HG03521 (cell line): ENCODE measurements around the gene S100B.
"Not testable (repeated sequence)": the region's sequence is repeated elsewhere in the genome, so short reads cannot be mapped to it uniquely, and the experiment has no call there.

Experiments used
- ATAC-seq: cut with Tn5 transposase; IDR thresholded peaks from one replicate; pipeline ENCODE4 v1.9.1; 2021; ENCODE audit warnings: mild to moderate bottlenecking, moderate library complexity; ENCODE audit not compliant: unreplicated experiment

S100B gene

DNA sequence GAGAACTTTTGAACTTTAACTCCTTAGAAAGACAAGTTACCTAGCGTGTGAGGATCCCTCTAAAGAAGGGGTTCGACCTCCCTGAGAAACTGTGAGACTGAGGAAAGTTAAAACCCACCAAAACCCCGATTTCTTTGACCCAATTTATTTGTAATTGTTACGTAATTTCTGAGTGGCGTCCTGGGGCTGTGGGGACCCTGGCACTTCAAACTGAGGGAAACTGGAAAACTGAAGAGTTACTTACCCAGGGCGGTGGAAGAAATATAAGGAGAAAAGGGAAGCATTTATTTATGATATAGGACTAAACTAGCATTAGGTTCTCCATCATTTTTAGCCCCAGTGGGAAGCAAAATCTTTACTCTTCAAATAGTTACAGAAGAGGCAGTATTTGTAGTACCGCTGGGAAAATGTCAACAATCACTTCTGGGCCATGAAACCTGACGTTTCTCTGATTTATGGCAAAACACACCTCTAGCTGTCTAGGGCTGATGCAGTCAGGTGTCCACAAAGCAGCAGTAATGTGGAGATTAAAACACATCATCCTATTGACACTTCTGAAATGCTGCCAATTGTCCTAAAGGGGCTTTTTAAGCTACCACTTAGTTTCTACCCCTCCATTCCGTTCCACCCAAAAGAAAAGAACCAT, 430 bp downstream of the S100B start:
- no peak for ATAC-seq

- no peak for ATAC-seq
Observed at GRCh38 chr21:46603228-46603627, 1.7 kb downstream of the S100B start.

GRCh38 chr21:46600978-46601377, 3.9 kb downstream of the S100B start:
- ATAC-seq = no peak

- ATAC-seq = no peak
Observed at GRCh38 chr21:46600305-46600704, 4.6 kb downstream of the S100B start.

- no peak for ATAC-seq
Observed at GRCh38 chr21:46598581-46599572, 6.0 kb downstream of the S100B start.

DNA sequence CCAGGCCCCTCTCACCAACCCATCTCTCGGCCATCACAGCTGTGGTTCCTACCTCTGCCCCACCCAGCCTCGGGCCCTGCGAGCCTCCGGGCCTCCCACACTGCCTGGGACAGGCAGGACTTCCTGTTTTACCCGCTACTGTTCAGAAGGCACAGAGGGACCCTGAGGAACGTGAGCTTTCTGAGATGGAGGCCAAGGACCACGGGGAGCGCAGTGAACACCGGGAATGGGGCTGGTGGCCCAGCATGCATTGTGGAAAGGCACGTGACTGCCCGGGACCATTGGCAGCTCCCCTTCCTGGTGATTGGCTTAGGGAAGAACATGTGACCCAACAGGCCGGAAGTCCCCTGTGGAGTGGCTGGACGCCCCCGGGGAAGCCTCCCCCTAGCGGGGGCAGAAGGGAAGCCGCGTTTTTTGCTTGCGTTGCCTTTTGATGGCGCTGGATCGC, 7.0 kb downstream of the S100B start:
- ATAC-seq = no peak

DNA sequence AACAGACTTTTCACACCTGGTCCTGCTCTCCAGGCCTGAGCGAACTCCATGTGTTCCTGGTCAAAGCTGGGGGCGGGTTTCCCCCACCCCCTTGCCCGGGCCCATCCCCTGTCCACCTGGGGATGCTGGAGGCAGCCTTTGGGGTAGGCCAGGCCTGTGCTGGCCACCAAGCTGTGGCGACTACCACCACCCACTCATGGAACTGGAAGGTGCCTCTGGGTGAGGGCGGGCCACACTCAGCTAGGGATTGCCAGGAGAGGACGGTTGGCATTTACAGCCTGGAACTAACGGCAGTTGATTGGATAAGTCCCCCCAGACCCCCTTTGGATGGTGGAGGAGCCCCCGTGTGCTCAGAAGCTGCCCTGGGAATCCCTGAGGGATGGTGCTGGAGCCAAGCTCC, 7.9 kb downstream of the S100B start:
- no peak for ATAC-seq

GRCh38 chr21:46596201-46596600, 8.7 kb downstream of the S100B start:
- ATAC-seq = no peak

- no peak for ATAC-seq
Observed at GRCh38 chr21:46594276-46594675, 10.6 kb downstream of the S100B start.

GRCh38 chr21:46585191-46585953, 19.5 kb downstream of the S100B start:
- no peak for ATAC-seq

DNA sequence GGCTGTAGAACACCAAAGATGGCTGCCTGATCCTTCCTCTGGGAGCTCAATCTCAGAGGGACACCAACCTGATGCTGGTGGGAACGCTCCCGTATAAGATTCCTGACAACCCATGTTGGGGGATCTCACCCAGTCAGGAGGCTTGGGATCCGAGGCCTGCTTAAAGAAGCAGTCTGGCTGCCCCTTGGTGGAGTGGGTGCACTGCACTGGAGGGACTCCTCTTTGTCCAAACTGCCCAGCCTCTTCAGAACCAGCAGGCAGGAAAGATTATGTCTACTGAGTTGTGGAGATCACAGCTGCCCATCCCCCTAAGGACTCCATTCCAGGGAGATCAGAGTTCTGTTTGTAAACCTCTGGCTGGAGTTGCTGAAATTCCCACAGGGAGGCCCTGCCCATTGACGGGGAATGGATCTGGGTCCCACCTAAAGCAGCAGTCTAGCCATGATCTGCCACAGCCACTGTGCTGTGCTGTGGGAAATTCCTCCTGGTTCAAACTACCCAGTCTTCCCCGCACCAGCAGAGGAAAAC, 23.0 kb downstream of the S100B start:
- ATAC-seq = no peak

DNA sequence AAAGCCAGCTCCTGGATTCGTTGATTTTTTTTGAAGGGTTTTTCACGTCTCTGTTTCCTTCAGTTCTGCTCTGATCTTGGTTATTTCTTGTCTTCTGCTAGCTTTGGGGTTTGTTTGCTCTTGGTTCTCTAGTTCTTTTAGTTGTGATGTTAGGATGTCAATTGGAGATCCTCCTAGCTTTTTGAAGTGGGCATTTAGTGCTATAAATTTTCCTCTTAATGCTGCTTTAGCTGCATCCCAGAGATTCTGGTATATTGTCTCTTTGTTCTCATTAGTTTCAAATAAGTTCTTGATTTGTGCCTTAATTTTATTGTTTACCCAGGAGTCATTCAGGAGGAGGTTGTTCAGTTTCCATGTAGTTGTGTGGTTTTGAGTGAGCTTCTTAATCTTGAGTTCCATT, 25.5 kb downstream of the S100B start:
- ATAC-seq = not testable (repeated sequence)

DNA sequence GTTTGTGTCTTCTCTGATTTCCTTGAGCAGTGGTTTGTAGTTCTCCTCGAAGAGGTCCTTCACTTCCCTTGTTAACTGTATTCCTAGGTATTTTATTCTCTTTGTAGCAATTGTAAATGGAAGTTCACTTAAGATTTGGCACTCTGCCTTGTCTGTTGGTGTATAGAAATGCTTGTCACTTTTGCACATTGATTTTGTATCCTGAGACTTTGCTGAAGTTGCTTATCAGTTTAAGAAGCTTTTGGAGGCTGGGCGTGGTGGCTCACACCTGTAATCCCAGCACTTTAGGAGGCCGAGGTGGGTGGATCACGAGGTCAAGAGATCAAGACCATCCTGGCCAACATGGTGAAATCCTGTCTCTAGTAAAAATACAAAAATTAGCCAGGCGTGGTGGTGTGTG, 27.1 kb downstream of the S100B start:
- not testable (repeated sequence) for ATAC-seq

DNA sequence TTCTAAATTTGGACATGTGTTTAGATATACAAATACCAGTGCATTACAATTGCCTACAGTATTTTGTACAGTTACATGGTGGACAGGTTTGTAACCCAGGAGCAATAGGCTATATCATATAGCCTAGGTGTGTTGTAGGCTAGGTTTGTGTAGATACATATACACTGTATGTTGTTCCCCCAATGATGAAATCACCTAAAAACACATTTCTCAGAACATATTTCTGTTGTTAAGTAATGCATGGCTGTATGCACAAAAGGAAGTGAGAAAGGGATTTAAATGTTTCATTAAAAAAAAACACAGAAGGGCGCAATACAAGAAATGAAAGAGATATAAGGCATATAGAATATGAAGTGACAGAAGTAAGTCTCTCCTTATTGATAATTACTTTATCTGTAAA, 32.0 kb downstream of the S100B start:
- ATAC-seq = no peak

DNA sequence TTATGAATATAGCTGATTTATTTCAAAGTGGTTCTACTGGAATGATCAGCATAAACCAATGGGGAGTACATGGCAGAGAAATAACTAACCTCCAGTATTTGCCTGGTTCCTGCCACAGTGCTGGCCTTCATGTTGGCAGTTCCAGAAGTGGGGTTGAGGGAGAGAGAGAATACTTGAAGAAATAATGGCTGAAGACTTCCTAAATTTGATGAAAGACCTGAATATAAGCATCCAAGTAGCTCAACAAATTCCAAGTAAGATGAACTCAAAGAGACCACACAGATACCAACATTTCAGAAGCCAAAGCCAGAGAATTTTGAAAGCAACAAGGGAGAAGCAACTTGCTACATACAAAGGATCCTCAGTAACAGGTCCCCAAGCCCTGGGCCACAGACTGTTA, 34.3 kb downstream of the S100B start:
- no peak for ATAC-seq

- ATAC-seq = no peak
Observed at GRCh38 chr21:46570119-46570518, 34.8 kb downstream of the S100B start.

DNA sequence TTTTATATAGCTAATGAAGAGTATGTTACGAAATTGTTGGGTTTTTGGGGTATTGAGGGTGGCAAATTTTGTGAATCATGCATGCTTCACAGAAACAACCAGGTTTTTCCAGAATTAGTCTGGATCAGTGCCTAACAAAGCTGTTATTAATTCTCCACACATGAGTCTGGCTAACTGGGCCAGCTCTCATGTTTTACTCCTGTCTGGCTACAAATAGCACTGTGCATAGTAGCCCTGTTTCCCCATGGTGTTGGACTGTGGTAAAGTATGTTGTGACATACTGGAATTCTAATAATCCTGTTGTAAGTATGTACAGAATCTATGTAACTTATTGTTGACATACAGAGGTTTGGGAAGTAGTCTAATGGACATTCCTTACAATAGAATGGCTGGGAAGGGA, 35.8 kb downstream of the S100B start:
- ATAC-seq = no peak

DNA sequence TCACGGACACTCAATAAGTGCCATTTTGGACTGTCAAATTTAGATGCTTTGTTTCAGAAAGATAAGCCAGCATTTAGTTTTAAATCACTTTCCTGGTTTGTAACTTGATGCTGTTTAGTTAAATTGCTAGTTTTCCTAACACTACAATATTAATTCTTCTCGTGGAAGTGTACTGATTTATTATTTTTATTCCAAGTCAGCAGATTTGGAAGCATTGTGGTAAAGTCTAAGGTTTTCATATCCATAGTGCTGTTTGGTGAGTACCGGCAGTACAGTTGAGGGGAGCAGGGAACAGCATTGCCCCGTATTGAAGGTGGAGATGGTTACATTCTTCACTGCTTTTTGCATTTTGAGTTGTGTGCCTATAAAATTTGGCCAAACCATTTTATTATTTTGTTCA, 36.3 kb downstream of the S100B start:
- ATAC-seq = no peak

- no peak for ATAC-seq
Observed at GRCh38 chr21:46567348-46567747, 37.5 kb downstream of the S100B start.

DNA sequence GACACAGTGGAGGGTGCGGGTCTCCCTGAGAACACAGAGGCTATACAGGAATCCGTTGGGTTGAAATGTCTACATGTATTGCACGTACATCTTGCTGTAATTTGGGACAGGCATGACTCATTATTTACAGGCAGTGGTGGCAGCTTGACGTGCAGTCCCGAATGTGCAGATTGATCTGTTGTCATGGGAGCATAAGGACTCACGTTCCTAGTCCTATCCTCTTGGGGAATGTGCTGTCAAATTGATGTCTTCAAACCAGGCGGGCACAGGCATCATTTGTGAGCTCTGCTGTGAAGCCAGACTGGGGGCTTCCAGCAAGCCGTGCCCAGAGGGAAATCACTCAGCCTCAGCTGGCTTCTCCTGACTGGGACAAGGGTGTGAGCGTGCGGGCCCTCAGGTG, 40.5 kb downstream of the S100B start:
- ATAC-seq = no peak

DNA sequence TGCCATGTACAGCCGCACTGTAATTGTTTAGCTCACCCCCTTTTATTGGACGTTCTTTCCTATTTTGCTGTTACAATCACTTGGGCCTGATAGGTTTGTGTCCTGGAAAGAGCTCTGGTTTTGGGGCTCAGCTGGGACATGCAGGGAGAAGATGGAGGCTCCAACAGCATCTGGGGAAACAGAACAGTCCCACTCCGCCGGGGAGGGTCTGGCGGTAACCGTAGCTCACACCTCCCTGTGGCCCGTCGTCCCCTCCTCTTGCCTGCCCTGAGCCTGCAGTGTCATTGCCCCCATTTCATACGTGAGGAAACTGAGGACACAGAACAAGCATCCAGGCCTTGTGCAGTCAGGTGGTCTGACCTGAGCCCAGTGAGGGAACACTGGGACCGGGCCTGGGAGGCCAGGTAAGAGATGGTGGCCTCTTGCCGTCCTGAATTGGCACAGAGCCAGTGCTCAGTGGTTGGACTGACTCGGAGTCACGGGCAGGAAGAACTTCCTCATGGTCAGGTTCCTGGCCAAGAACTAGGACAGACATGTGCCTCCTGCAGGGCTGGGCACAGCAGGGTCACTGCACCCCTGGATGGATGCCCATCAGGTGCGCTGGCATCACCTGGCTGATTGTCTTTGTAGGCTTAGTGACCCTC, 41.8 kb downstream of the S100B start:
- no peak for ATAC-seq
